Measurements from ENCODE around the gene LRIT3.

GRCh38 chr4:109821185-109821584 lies 26.7 kb upstream of the LRIT3 start:
- TF ChIP-seq CTCF (IDR thresholded peaks at IDR 0.05) (no peak), POLR2A (IDR thresholded peaks at IDR 0.05) (no peak)
